H9 (cell line): ENCODE measurements around the gene RALBP1. TPM values are rescaled to one million over a fixed set of nuclear protein-coding genes. Genes with fewer than 3 reads are reported as not detected.

ENCODE experiments used
- DNase-seq: peaks from one replicate; pipeline ENCODE4 v3.0.0-alpha.2; 2017
- H2AFZ ChIP-seq: one replicate; pipeline ENCODE4 v1.6.1; 2013; ENCODE audit warnings: mild to moderate bottlenecking, low read length, control low read depth, moderate library complexity
- H2AK5ac ChIP-seq: 2 replicates; pipeline ENCODE4 v1.6.1; 2013; ENCODE audit warnings: low read length, control low read depth, mixed read lengths; ENCODE audit not compliant: insufficient read length
- H2BK120ac ChIP-seq: one replicate; pipeline ENCODE4 v1.6.1; 2013; ENCODE audit warnings: low read depth, mild to moderate bottlenecking, low read length, control low read depth, inconsistent platforms; ENCODE audit not compliant: poor library complexity, severe bottlenecking
- H2BK12ac ChIP-seq: 2 replicates; pipeline ENCODE4 v1.6.1; 2013; ENCODE audit warnings: low read length, control low read depth, mixed read lengths, low read depth; ENCODE audit not compliant: insufficient read length
- H2BK15ac ChIP-seq: 2 replicates; pipeline ENCODE4 v1.6.1; 2013; ENCODE audit warnings: low read depth, low read length, control low read depth
- H2BK20ac ChIP-seq: one replicate; pipeline ENCODE4 v1.6.1; 2013; ENCODE audit warnings: low read depth, mild to moderate bottlenecking, low read length, control low read depth, inconsistent platforms; ENCODE audit not compliant: poor library complexity, severe bottlenecking
- H2BK5ac ChIP-seq: 2 replicates; pipeline ENCODE4 v1.6.1; 2013; ENCODE audit warnings: low read length, control low read depth, mixed read lengths; ENCODE audit not compliant: insufficient read length
- H3K14ac ChIP-seq: 2 replicates; pipeline ENCODE4 v1.6.1; 2013; ENCODE audit warnings: low read length, control low read depth; ENCODE audit not compliant: insufficient read depth
- H3K18ac ChIP-seq: 2 replicates; pipeline ENCODE4 v1.6.1; 2013; ENCODE audit warnings: low read depth, mild to moderate bottlenecking, mixed read lengths, low read length, control low read depth; ENCODE audit not compliant: insufficient read length
- H3K23ac ChIP-seq: 2 replicates; pipeline ENCODE4 v1.6.1; 2013; ENCODE audit warnings: low read length, control low read depth, mixed read lengths, low read depth; ENCODE audit not compliant: insufficient read length
- H3K23me2 ChIP-seq: 2 replicates; pipeline ENCODE4 v1.6.1; 2013; ENCODE audit warnings: low read depth, mild to moderate bottlenecking, mixed read lengths, low read length, control low read depth; ENCODE audit not compliant: insufficient read length, poor library complexity, severe bottlenecking
- H3K27ac ChIP-seq: 2 replicates; pipeline ENCODE4 v1.5.1; 2013; ENCODE audit warnings: low read length, control low read depth, mixed read lengths, low read depth; ENCODE audit not compliant: insufficient read length
- H3K27me3 ChIP-seq: 2 replicates; pipeline ENCODE4 v1.6.1; 2013; ENCODE audit warnings: low read length, control low read depth, inconsistent platforms; ENCODE audit not compliant: insufficient read depth
- H3K4ac ChIP-seq: 2 replicates; pipeline ENCODE4 v1.6.1; 2013; ENCODE audit warnings: low read depth, mild to moderate bottlenecking, control low read depth, inconsistent platforms, low read length, moderate library complexity
- H3K4me1 ChIP-seq: 2 replicates; pipeline ENCODE4 v1.6.1; 2013; ENCODE audit warnings: low read length, control low read depth, inconsistent platforms; ENCODE audit not compliant: insufficient read depth
- H3K4me2 ChIP-seq: 2 replicates; pipeline ENCODE4 v1.6.1; 2013; ENCODE audit warnings: low read length, control low read depth, mixed read lengths; ENCODE audit not compliant: insufficient read length, insufficient read depth
- H3K56ac ChIP-seq: 2 replicates; pipeline ENCODE4 v1.6.1; 2013; ENCODE audit warnings: low read depth, mild to moderate bottlenecking, mixed read lengths, low read length, control low read depth; ENCODE audit not compliant: insufficient read length
- H3K79me1 ChIP-seq: 2 replicates; pipeline ENCODE4 v1.6.1; 2013; ENCODE audit warnings: low read depth, mild to moderate bottlenecking, moderate library complexity, low read length, control low read depth, inconsistent platforms; ENCODE audit not compliant: insufficient read depth, poor library complexity, severe bottlenecking
- H3K79me2 ChIP-seq: 2 replicates; pipeline ENCODE4 v1.6.1; 2013; ENCODE audit warnings: low read length, control low read depth, inconsistent platforms; ENCODE audit not compliant: insufficient read depth
- H3K9ac ChIP-seq: 2 replicates; pipeline ENCODE4 v1.6.1; 2013; ENCODE audit warnings: low read length, control low read depth, mixed read lengths; ENCODE audit not compliant: insufficient read length; ENCODE audit errors: extremely low read depth
- H3K9me3 ChIP-seq: one replicate; pipeline ENCODE4 v1.6.1; 2013; ENCODE audit warnings: low read depth, low read length, inconsistent platforms; ENCODE audit not compliant: control insufficient read depth
- H3T11ph ChIP-seq: one replicate; pipeline ENCODE4 v1.6.1; 2013; ENCODE audit warnings: mild to moderate bottlenecking, low read length, control low read depth, inconsistent platforms
- H4K20me1 ChIP-seq: one replicate; pipeline ENCODE4 v1.6.1; 2013; ENCODE audit not compliant: control insufficient read depth, insufficient read length, insufficient read depth
- H4K5ac ChIP-seq: 2 replicates; pipeline ENCODE4 v1.6.1; 2013; ENCODE audit warnings: low read depth, mild to moderate bottlenecking, mixed read lengths, low read length, control low read depth; ENCODE audit not compliant: insufficient read length
- H4K8ac ChIP-seq: replicated peaks from 2 replicates; pipeline ENCODE4 v1.6.1; 2013; ENCODE audit warnings: low read length, control low read depth, mixed read lengths, low read depth; ENCODE audit not compliant: insufficient read length
- H4K91ac ChIP-seq: 2 replicates; pipeline ENCODE4 v1.6.1; 2013; ENCODE audit warnings: low read depth, mild to moderate bottlenecking, moderate library complexity, mixed read lengths, low read length, control low read depth; ENCODE audit not compliant: insufficient read length
- H3K27ac Mint-ChIP-seq, 3 experiments: 2 replicates in 2 of 3; 3 replicates in 1 of 3; pipeline ENCODE4 v1.8.0; 2020 to 2021; ENCODE audit warnings: mixed read lengths in 3 of 3, mild to moderate bottlenecking in 1 of 3, moderate library complexity in 1 of 3
- H3K27me3 Mint-ChIP-seq: 2 replicates; pipeline ENCODE4 v1.8.0; 2021; ENCODE audit warnings: low read depth, mild to moderate bottlenecking, moderate library complexity, mixed read lengths
- H3K36me3 Mint-ChIP-seq, 3 experiments: 2 replicates in 2 of 3; 3 replicates in 1 of 3; pipeline ENCODE4 v1.8.0; 2020 to 2021; ENCODE audit warnings: low read depth in 3 of 3, mixed read lengths in 3 of 3; ENCODE audit not compliant: insufficient read depth in 1 of 3
- H3K4me1 Mint-ChIP-seq, 2 experiments: 2 replicates each; pipeline ENCODE4 v1.8.0; 2020; ENCODE audit warnings: mixed read lengths in 2 of 2
- H3K4me3 Mint-ChIP-seq, 2 experiments: 2 replicates in 1 of 2; 3 replicates in 1 of 2; pipeline ENCODE4 v1.8.0; 2020 to 2021; ENCODE audit warnings: mild to moderate bottlenecking in 2 of 2, mixed read lengths in 2 of 2, moderate library complexity in 1 of 2
- H3K9me3 Mint-ChIP-seq, 2 experiments: 2 replicates in 1 of 2; 3 replicates in 1 of 2; pipeline ENCODE4 v1.8.0; 2020; ENCODE audit warnings: mild to moderate bottlenecking in 2 of 2, mixed read lengths in 2 of 2, moderate library complexity in 1 of 2
- WGBS: extraction: QIAGEN DNeasy Blood & Tissue Kit; methylation state at CpG from one replicate; pipeline ENCODE4 v1.1.7; 2013; ENCODE audit warnings: missing lambda C conversion rate, low lambda C conversion rate, mixed read lengths; ENCODE audit not compliant: insufficient read length; ENCODE audit errors: extremely low coverage; 5-methylcytosine and 5-hydroxymethylcytosine counted together
- total RNA-seq: library from RNA; stranded (reverse); gene quantifications from 2 replicates; pipeline ENCODE4 v1.2.1, GENCODE V29; 2021
- TF ChIP-seq, protein P1 (sequence below): fragments of 200-600 bp; sonication (generic); conservative IDR thresholded peaks from 3 replicates; pipeline ENCODE4 v1.8.0; 2021; ENCODE audit warnings: antibody characterized with exemption, mild to moderate bottlenecking

Gene RALBP1
- total RNA-seq, 1 experiment from 2014 or later = 51.0 TPM

- Mint-ChIP-seq H3K9me3 (peaks cover 10 to 17% of the 10 kb centered on the region in 2 experiments; a peak in 4 of 5 replicates), H3K36me3 (peaks cover 9 to 11% (median 10%) of the 10 kb centered on the region in 3 experiments), H3K27me3 (no peaks in the 10 kb centered on the region; the same call in 1 of the 2 replicates), H3K4me1 (peaks cover 18% of the 10 kb centered on the region in 2 experiments), H3K4me3 (no peak overlapping the region), H3K27ac (no peak overlapping the region)
- Histone ChIP-seq H3K23me2 (no peaks in the 10 kb centered on the region), H2BK20ac (no peak overlapping the region), H3T11ph (no peak overlapping the region), H4K91ac (no peak overlapping the region), H2BK12ac (no peak overlapping the region), H2BK120ac (no peak overlapping the region), H3K23ac (no peak overlapping the region), H3K79me1 (no peaks in the 10 kb centered on the region), H3K18ac (no peak overlapping the region), H3K27me3 (no peaks in the 10 kb centered on the region), H4K5ac (no peak overlapping the region), H3K9ac (no peak overlapping the region), H3K4me2 (no peak overlapping the region), H2BK5ac (no peak overlapping the region), H3K4ac (no peak overlapping the region), H3K9me3 (no peaks in the 10 kb centered on the region), H2BK15ac (no peak overlapping the region), H2AFZ (no peak overlapping the region), H3K27ac (no peak overlapping the region), H3K4me1 (no peaks in the 10 kb centered on the region), H2AK5ac (no peak overlapping the region), H4K8ac (no peak overlapping the region), H3K14ac (no peak overlapping the region), H3K79me2 (peaks cover 5% of the 10 kb centered on the region; the same call in 1 of the 2 replicates), H4K20me1 (no peaks in the 10 kb centered on the region), H3K56ac (no peak overlapping the region)
- TF ChIP-seq, protein P1, sequence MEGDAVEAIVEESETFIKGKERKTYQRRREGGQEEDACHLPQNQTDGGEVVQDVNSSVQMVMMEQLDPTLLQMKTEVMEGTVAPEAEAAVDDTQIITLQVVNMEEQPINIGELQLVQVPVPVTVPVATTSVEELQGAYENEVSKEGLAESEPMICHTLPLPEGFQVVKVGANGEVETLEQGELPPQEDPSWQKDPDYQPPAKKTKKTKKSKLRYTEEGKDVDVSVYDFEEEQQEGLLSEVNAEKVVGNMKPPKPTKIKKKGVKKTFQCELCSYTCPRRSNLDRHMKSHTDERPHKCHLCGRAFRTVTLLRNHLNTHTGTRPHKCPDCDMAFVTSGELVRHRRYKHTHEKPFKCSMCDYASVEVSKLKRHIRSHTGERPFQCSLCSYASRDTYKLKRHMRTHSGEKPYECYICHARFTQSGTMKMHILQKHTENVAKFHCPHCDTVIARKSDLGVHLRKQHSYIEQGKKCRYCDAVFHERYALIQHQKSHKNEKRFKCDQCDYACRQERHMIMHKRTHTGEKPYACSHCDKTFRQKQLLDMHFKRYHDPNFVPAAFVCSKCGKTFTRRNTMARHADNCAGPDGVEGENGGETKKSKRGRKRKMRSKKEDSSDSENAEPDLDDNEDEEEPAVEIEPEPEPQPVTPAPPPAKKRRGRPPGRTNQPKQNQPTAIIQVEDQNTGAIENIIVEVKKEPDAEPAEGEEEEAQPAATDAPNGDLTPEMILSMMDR = no peak
- WGBS = no CpG with 5 or more reads among the region's 2 CpGs
- no peak for DNase-seq
These were observed 32.3 kb downstream of the RALBP1 start for GRCh38 chr18:9507565-9508088.
